Heart right ventricle (tissue), 16 donors: ENCODE results near the gene GAB2. TPM values are rescaled to one million over a fixed set of nuclear protein-coding genes. Genes with fewer than 3 reads are reported as not detected.
A peak's percentile ranks its signal among the peaks of the same experiment; 100 is the strongest.

Experiments
- ATAC-seq, 8 donors: fragments of 200-7000 bp; cut with Tn5 transposase; one replicate each; pipeline ENCODE4 v1.9.1; 2020; ENCODE audit warnings: mild to moderate bottlenecking in 8 of 8, moderate library complexity in 8 of 8, moderate number of reproducible peaks in 1 of 8
- DNase-seq, 2 donors: peaks; one replicate each; pipeline ENCODE4 v3.0.0-alpha.2; 2020
- H3K27ac ChIP-seq, 10 donors: fragments of 200-600 bp; sonication (generic) in 2 of 10; one replicate each; pipeline versions ENCODE4 v1.5.0 to v1.8.0; 2020 to 2022; ENCODE audit warnings: mild to moderate bottlenecking in 3 of 10
- H3K27me3 ChIP-seq, 7 donors: fragments of 200-600 bp; one replicate each; pipeline ENCODE4 v1.8.0; 2021 to 2022; ENCODE audit warnings: mild to moderate bottlenecking in 2 of 7
- H3K36me3 ChIP-seq, 9 donors: fragments of 200-600 bp; sonication (generic) in 1 of 9; one replicate each; pipeline versions ENCODE4 v1.5.0 to v1.8.0; 2020 to 2022; ENCODE audit warnings: mild to moderate bottlenecking in 2 of 9
- H3K4me1 ChIP-seq, 9 donors: fragments of 200-600 bp; sonication (generic) in 1 of 9; one replicate each; pipeline versions ENCODE4 v1.5.0 to v1.8.0; 2020 to 2022; ENCODE audit warnings: mild to moderate bottlenecking in 4 of 9
- H3K4me3 ChIP-seq, 10 donors: fragments of 200-600 bp; sonication (generic) in 2 of 10; one replicate each; pipeline versions ENCODE4 v1.5.0 to v1.8.0; 2020 to 2022; ENCODE audit warnings: mild to moderate bottlenecking in 7 of 10, moderate library complexity in 2 of 10
- H3K9me3 ChIP-seq, 11 donors: fragments of 200-600 bp in 10 of 11; sonication (generic) in 2 of 11; one replicate each; pipeline versions ENCODE4 v1.5.0 to v1.8.0; 2013 to 2022; ENCODE audit warnings: mild to moderate bottlenecking in 2 of 11, control low read depth in 1 of 11, moderate library complexity in 1 of 11
- WGBS, 2 donors: extraction: QIAGEN DNeasy Blood & Tissue Kit; methylation state at CpG; one replicate each; pipeline ENCODE4 v1.1.7; 2013; ENCODE audit warnings: inconsistent platforms in 1 of 2; 5-methylcytosine and 5-hydroxymethylcytosine counted together
- intact Hi-C, 10 donors: fragments of 100-400 bp; cut with DNase I; formaldehyde crosslinking; loops; one replicate each; pipeline versions ENCODE4 v1.11.1 to v1.14.2; 2022
- polyA plus RNA-seq, 2 donors: library from polyadenylated mRNA; stranded (reverse); fragments of 200-250 nt; gene quantifications; one replicate each; pipeline ENCODE4 v1.2.3, GENCODE V29; 2013
- total RNA-seq, 10 donors: library from RNA; stranded (reverse); fragmentation: NEBNext Ultra II Directional in 3 of 10; extraction: Animal tissue kit (Norgen Biotek cat#: 25700) in 3 of 10; gene quantifications; one replicate each; pipeline versions ENCODE4 v1.2.1 to v1.2.4, GENCODE V29; 2021 to 2023
- TF ChIP-seq, protein P1 (sequence below), 9 donors: fragments of 200-600 bp; sonication (generic) in 2 of 9; IDR thresholded peaks; one replicate each; pipeline versions ENCODE4 v1.5.0 to v1.8.0; 2021 to 2022; ENCODE audit warnings: antibody characterized with exemption in 9 of 9, mild to moderate bottlenecking in 5 of 9, moderate library complexity in 1 of 9
- donor health status: Arrhythmogenic right ventricular cardiomyopathy.
- donor health status: ischemic (EF 13 %, LVEDD 7.1; RV severe dilation, severe dysfunction).
- donor health status: healthy with polysubstance abuse.
- donor health status: DM: no; HTN: yes; CAD: no.
- donor health status: DM: no; HTN: no; CAD: no.
- donor health status: ischemic (EF 25% LVEDD 6.9; RV normal size, moderate dysfunction).
- donor health status: ischemic (EF 25% LVEDD 5.7; RV mildly dilated, moderate dysfunction).
- donor health status: healthy.
- donor health status: DM: yes; HTN: yes; CAD: no.
- donor health status: Ischemic cardiomyopathy.
- donor health status: ischemic (EF 35%, LVEDD 5.7; RV mildly dilated, moderate dysfunction).
- donor health status: nonischemic (EF 11% LVEDD 7.7; RV severe dilation, severe dysfunction).
- donor health status: DM: yes; HTN: yes; CAD: no.
- donor health status: PGD.
- donor health status: ischemic (EF 29% LVEDD 5.4; RV normal size, mild dysfunction).
- donor health status: nonischemic (EF 23%, LVEDD 6.1; RV moderate dilation, normal function).

The GAB2 gene
- total and polyA plus RNA-seq, 12 donors = 5.0 to 44.6 (median 27.0) TPM

DNA sequence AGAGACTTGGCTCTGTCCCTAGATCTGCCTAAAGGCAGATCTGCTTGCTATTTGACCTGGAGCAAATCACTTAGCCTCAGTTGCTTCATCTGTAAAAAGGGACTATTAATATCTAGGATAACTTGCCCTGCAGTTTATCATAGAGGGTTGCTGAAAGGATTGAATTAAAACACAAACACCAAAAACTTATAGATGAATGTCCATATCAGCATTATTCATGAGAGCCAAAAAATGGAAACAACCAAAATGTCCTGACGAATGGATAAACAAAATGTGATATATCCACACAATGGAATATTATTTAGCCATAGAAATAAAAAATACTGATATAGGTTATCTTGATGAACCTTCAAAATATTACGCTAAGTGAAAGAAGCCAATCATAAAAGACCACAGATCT is 161.7 kb downstream of the GAB2 start:
- no peaks in the 10 kb centered on the region for H3K27me3 ChIP-seq
- 94 to 97% methylated on average over 2 of the region's 2 CpGs for WGBS, 2 donors
- intact Hi-C loops = loop anchor here in 2 of 10 donors (10.0 kb wide), 2 partner anchors 99 to 119 kb away; no protein-coding TSS in a partner anchor
- no peaks in the 10 kb centered on the region for H3K9me3 ChIP-seq
- no peak for ATAC-seq
- H3K4me1 ChIP-seq = peaks cover 12 to 84% (median 46%) of the 10 kb centered on the region in 9 donors
- no peak overlapping the region for H3K4me3 ChIP-seq
- no peak for DNase-seq
- TF ChIP-seq, protein P1, sequence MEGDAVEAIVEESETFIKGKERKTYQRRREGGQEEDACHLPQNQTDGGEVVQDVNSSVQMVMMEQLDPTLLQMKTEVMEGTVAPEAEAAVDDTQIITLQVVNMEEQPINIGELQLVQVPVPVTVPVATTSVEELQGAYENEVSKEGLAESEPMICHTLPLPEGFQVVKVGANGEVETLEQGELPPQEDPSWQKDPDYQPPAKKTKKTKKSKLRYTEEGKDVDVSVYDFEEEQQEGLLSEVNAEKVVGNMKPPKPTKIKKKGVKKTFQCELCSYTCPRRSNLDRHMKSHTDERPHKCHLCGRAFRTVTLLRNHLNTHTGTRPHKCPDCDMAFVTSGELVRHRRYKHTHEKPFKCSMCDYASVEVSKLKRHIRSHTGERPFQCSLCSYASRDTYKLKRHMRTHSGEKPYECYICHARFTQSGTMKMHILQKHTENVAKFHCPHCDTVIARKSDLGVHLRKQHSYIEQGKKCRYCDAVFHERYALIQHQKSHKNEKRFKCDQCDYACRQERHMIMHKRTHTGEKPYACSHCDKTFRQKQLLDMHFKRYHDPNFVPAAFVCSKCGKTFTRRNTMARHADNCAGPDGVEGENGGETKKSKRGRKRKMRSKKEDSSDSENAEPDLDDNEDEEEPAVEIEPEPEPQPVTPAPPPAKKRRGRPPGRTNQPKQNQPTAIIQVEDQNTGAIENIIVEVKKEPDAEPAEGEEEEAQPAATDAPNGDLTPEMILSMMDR (IDR thresholded peaks at IDR 0.05) = no peak
- peak overlapping the region in 8 of 10 donors; percentile 1 to 84 (median 46) for H3K27ac ChIP-seq
- H3K36me3 ChIP-seq = no peaks in the 10 kb centered on the region

- WGBS, 2 donors = 95 to 97% methylated on average over 4 of the region's 4 CpGs
- intact Hi-C loops = loop anchor here in 2 of 10 donors (10.0 kb wide), 2 partner anchors 101 to 121 kb away; no protein-coding TSS in a partner anchor
These were observed 163.4 kb downstream of the GAB2 start for GRCh38 chr11:78254268-78254667.

GRCh38 chr11:78253797-78254196 is 163.8 kb downstream of the GAB2 start:
- H3K4me3 ChIP-seq = no peak overlapping the region
- intact Hi-C loops = loop anchor here in 2 of 10 donors (10.0 kb wide), 2 partner anchors 101 to 121 kb away; no protein-coding TSS in a partner anchor
- no peak overlapping the region for H3K27ac ChIP-seq
- no peak for DNase-seq
- H3K27me3 ChIP-seq = no peaks in the 10 kb centered on the region
- TF ChIP-seq, protein P1 (IDR thresholded peaks at IDR 0.05) = no peak
- H3K36me3 ChIP-seq = peaks cover 0 to 17% (median 10%) of the 10 kb centered on the region in 9 donors
- H3K4me1 ChIP-seq = peaks cover 16 to 76% (median 46%) of the 10 kb centered on the region in 9 donors
- no peak for ATAC-seq
- no peaks in the 10 kb centered on the region for H3K9me3 ChIP-seq
- 96 to 97% methylated on average over 4 of the region's 4 CpGs for WGBS, 2 donors

More at GRCh38 chr11:78254268-78254667, 163.4 kb downstream of the GAB2 start:
- no peak for ATAC-seq
- TF ChIP-seq, protein P1 (IDR thresholded peaks at IDR 0.05) = no peak
- Histone ChIP-seq H3K36me3 (peaks cover 0 to 12% (median 7%) of the 10 kb centered on the region in 9 donors), H3K4me3 (no peak overlapping the region), H3K27me3 (no peaks in the 10 kb centered on the region), H3K4me1 (peaks cover 16 to 81% (median 46%) of the 10 kb centered on the region in 9 donors), H3K9me3 (no peaks in the 10 kb centered on the region), H3K27ac (no peak overlapping the region)
- no peak for DNase-seq

DNA sequence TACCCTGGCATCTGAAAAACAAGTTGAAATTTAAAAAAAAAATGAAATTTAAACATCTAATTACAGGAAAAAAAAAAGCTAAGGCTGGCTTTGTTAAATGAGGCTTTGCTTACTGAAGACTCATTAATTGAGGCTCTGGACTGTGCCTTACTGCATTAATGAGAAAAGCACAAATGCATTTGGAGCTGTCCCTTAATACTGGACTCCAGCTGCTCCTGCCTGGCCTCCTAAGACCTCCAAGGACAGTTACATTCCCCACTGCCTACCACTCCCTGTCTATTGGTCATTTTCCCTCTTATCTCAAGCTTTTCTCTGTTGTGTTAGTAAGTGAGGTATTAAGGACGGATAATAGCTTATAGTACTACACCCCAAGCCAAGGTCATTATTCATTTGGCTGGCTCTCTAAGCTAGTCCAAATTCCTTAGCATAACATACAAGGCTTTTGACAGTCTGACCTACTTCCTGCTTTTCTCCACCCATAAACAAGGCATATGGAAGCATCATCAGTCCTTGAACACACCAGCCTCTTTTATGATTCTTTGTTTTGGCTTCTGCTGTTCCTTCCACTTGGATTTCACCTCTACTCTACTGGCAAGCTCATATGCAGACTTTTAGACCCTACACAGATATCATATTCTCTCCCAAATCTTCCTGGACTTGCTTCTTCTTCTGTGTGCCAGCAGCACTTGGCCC is 166.4 kb downstream of the GAB2 start:
- H3K4me3 ChIP-seq = no peak overlapping the region
- H3K27ac ChIP-seq = peak overlapping the region in 9 of 10 donors; percentile 5 to 72 (median 28)
- peaks cover 11 to 53% (median 34%) of the 10 kb centered on the region in 9 donors for H3K4me1 ChIP-seq
- DNase-seq (no peak), ATAC-seq (peak; percentile 60 to 83 (median 74))
- WGBS, 2 donors = 7 to 13% methylated on average over 1 of the region's 1 CpG
- no peaks in the 10 kb centered on the region for H3K27me3 ChIP-seq
- TF ChIP-seq, protein P1 (IDR thresholded peaks at IDR 0.05) = no peak
- intact Hi-C loops = loop anchor here in 2 of 10 donors (10.0 kb wide), 2 partner anchors 104 to 124 kb away; no protein-coding TSS in a partner anchor
- H3K9me3 ChIP-seq = peaks cover 0 to 3% (median 0%) of the 10 kb centered on the region in 11 donors
- H3K36me3 ChIP-seq = peaks cover 0 to 41% (median 19%) of the 10 kb centered on the region in 9 donors
